ENCODE results near the gene SYT9. TPM values are rescaled to one million over a fixed set of nuclear protein-coding genes. Genes with fewer than 3 reads are reported as not detected.

The SYT9 gene
- polyA plus RNA-seq, 1 donor from 2014 or later, result 2.3 TPM

DNA sequence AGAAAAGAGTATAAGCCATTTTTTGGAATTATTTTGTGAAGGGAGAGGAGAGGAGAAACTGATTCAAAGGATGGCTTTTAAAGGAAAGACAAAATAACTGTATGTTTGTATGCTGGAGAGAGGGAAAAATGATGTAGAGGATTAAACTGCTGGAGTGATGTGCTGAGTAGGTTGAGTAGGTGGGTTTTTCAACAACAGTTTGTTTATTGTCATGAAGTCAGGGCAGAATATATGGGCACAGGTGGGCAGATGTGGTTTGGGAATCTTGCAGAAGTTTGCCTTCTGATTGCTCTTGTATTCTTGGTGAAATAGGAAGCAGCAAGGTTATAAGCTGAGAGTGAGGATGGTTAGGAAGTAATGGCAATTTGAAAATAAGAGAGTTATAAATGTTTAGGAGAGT is 12.1 kb downstream of the SYT9 start:
- no peak overlapping the region for H2AFZ ChIP-seq (ENCODE audit: low read depth, low read length)
- H3K4me2 ChIP-seq (ENCODE audit: low read length), result no peak overlapping the region
- no peak for TF ChIP-seq SMC3 (conservative IDR thresholded peaks at IDR 0.05; ENCODE audit: poor library complexity)
- TF ChIP-seq EP300 (conservative IDR thresholded peaks at IDR 0.05; ENCODE audit: poor library complexity, severe bottlenecking), result no peak
- no peak for TF ChIP-seq EZH2 (IDR thresholded peaks at IDR 0.05; ENCODE audit: borderline replicate concordance, insufficient read depth, low read length, poor library complexity, severe bottlenecking)
- TF ChIP-seq POLR2AphosphoS5 (IDR thresholded peaks at IDR 0.05), result no peak
- TF ChIP-seq, protein P1, sequence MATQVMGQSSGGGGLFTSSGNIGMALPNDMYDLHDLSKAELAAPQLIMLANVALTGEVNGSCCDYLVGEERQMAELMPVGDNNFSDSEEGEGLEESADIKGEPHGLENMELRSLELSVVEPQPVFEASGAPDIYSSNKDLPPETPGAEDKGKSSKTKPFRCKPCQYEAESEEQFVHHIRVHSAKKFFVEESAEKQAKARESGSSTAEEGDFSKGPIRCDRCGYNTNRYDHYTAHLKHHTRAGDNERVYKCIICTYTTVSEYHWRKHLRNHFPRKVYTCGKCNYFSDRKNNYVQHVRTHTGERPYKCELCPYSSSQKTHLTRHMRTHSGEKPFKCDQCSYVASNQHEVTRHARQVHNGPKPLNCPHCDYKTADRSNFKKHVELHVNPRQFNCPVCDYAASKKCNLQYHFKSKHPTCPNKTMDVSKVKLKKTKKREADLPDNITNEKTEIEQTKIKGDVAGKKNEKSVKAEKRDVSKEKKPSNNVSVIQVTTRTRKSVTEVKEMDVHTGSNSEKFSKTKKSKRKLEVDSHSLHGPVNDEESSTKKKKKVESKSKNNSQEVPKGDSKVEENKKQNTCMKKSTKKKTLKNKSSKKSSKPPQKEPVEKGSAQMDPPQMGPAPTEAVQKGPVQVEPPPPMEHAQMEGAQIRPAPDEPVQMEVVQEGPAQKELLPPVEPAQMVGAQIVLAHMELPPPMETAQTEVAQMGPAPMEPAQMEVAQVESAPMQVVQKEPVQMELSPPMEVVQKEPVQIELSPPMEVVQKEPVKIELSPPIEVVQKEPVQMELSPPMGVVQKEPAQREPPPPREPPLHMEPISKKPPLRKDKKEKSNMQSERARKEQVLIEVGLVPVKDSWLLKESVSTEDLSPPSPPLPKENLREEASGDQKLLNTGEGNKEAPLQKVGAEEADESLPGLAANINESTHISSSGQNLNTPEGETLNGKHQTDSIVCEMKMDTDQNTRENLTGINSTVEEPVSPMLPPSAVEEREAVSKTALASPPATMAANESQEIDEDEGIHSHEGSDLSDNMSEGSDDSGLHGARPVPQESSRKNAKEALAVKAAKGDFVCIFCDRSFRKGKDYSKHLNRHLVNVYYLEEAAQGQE (IDR thresholded peaks at IDR 0.05; ENCODE audit: borderline replicate concordance), result no peak
- TF ChIP-seq RAD21 (conservative IDR thresholded peaks at IDR 0.05), result no peak
- TF ChIP-seq MXI1 (conservative IDR thresholded peaks at IDR 0.05; ENCODE audit: poor library complexity, severe bottlenecking), result no peak

DNA sequence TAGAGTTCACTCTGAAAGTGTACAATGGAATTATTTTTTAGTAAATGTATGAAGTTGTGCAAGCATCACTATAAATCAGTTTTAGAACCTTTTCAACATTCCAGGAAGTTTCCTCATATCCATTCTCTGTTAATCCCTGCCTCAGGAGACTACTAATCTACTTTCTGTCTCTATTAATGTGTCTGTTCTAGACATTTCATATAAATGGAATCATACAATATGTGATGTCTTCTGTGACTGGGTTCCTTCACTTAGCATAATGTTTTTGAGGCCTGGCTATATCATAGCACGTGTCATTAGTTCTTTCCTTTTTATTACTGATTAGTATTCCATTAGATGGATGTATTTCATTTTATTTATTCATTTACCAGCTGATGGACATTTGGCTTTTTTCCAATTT is 17.1 kb downstream of the SYT9 start:
- Histone ChIP-seq H3K27me3 (ENCODE audit: insufficient read depth, low read depth, low read length) (no peaks in the 10 kb centered on the region), H3F3A (ENCODE audit: insufficient read depth, low read length, poor library complexity, severe bottlenecking) (no peaks in the 10 kb centered on the region), H3K4me3 (ENCODE audit: low read length) (no peak overlapping the region), H3K79me2 (replicated peaks; ENCODE audit: insufficient read depth, low read length) (no peaks in the 10 kb centered on the region), H3K4me2 (ENCODE audit: low read length) (no peak overlapping the region), H3K36me3 (ENCODE audit: insufficient read depth, low read length) (no peaks in the 10 kb centered on the region), H4K20me1 (ENCODE audit: insufficient read depth) (no peaks in the 10 kb centered on the region), H3K27ac (ENCODE audit: low read length) (no peak overlapping the region), H3K9ac (ENCODE audit: low read length) (no peak overlapping the region), H3K9me2 (ENCODE audit: insufficient read depth, low read length) (no peaks in the 10 kb centered on the region), H2AFZ (ENCODE audit: low read depth, low read length) (no peak overlapping the region), H3K9me3 (ENCODE audit: low read length) (no peaks in the 10 kb centered on the region)
- TF ChIP-seq EP300 (conservative IDR thresholded peaks at IDR 0.05; ENCODE audit: poor library complexity, severe bottlenecking) (peak; percentile 30), EZH2 (IDR thresholded peaks at IDR 0.05; ENCODE audit: borderline replicate concordance, insufficient read depth, low read length, poor library complexity, severe bottlenecking) (no peak), POLR2AphosphoS5 (IDR thresholded peaks at IDR 0.05) (no peak), MXI1 (conservative IDR thresholded peaks at IDR 0.05; ENCODE audit: poor library complexity, severe bottlenecking) (no peak)
- TF ChIP-seq, protein P1 (IDR thresholded peaks at IDR 0.05; ENCODE audit: borderline replicate concordance), result peak; percentile 69
- TF ChIP-seq, protein P2, sequence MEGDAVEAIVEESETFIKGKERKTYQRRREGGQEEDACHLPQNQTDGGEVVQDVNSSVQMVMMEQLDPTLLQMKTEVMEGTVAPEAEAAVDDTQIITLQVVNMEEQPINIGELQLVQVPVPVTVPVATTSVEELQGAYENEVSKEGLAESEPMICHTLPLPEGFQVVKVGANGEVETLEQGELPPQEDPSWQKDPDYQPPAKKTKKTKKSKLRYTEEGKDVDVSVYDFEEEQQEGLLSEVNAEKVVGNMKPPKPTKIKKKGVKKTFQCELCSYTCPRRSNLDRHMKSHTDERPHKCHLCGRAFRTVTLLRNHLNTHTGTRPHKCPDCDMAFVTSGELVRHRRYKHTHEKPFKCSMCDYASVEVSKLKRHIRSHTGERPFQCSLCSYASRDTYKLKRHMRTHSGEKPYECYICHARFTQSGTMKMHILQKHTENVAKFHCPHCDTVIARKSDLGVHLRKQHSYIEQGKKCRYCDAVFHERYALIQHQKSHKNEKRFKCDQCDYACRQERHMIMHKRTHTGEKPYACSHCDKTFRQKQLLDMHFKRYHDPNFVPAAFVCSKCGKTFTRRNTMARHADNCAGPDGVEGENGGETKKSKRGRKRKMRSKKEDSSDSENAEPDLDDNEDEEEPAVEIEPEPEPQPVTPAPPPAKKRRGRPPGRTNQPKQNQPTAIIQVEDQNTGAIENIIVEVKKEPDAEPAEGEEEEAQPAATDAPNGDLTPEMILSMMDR (IDR thresholded peaks at IDR 0.05; ENCODE audit: poor library complexity, severe bottlenecking), result no peak

More for the DNA sequence above, 12.1 kb downstream of the SYT9 start:
- Histone ChIP-seq H4K20me1 (ENCODE audit: insufficient read depth) (no peaks in the 10 kb centered on the region), H3K9me3 (ENCODE audit: low read length) (no peaks in the 10 kb centered on the region), H3K9ac (ENCODE audit: low read length) (no peak overlapping the region), H3K36me3 (ENCODE audit: insufficient read depth, low read length) (no peaks in the 10 kb centered on the region), H3K27me3 (ENCODE audit: insufficient read depth, low read depth, low read length) (no peaks in the 10 kb centered on the region), H3K4me3 (ENCODE audit: low read length) (no peak overlapping the region), H3K79me2 (replicated peaks; ENCODE audit: insufficient read depth, low read length) (no peaks in the 10 kb centered on the region), H3F3A (ENCODE audit: insufficient read depth, low read length, poor library complexity, severe bottlenecking) (no peaks in the 10 kb centered on the region), H3K27ac (ENCODE audit: low read length) (no peak overlapping the region), H3K9me2 (ENCODE audit: insufficient read depth, low read length) (no peaks in the 10 kb centered on the region)
